GM19238 (cell line): Measurements from ENCODE around the gene NDUFA5.
A peak's percentile ranks its signal among the peaks of the same experiment; 100 is the strongest.

Experiments used
- DNase-seq: peaks from one replicate; pipeline ENCODE4 v3.0.0; 2011; ENCODE audit warnings: low spot score; ENCODE audit not compliant: insufficient read length

The NDUFA5 gene

GRCh38 chr7:123557398-123558288, at the start of gene NDUFA5:
TSS of gene NDUFA5 (minus strand) at chr7:123557818. CDS start at chr7:123557795, 23 bp downstream.
- DNase-seq = peak; percentile 57

DNA sequence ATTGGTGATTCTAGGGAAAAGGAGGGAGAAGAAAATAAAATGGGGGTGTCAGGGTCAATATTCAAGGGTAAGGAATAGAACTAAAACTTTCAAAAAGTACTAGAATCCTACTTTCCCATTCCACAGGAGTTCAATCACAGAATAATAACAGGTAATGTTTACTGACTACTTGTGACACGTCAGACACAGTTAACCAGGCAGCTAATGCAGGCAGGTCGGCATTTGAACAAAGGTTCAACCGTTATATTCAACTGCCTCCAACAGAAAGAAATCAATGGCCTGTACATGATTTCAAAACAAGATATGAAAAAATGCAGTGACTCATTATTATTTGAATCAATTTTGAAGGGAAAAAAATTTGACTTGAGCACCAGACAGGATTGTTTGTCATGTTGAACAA, 47.1 kb upstream of the NDUFA5 start:
- DNase-seq = no peak

GRCh38 chr7:123602648-123603047, 45.0 kb upstream of the NDUFA5 start:
- no peak for DNase-seq

- DNase-seq = no peak
Observed at GRCh38 chr7:123601530-123601929, 43.9 kb upstream of the NDUFA5 start, which contains the start of gene ASB15. TSS of gene ASB15 (plus strand) at chr7:123601821. CDS start at chr7:123614503, 12,682 bp downstream.

GRCh38 chr7:123600876-123601275, 43.3 kb upstream of the NDUFA5 start:
- DNase-seq = no peak

GRCh38 chr7:123599766-123600165, 42.1 kb upstream of the NDUFA5 start:
- no peak for DNase-seq

- DNase-seq = no peak
Observed at GRCh38 chr7:123598657-123599056, 41.0 kb upstream of the NDUFA5 start.

- no peak for DNase-seq
Observed at GRCh38 chr7:123594813-123595241, 37.2 kb upstream of the NDUFA5 start.

GRCh38 chr7:123588376-123588775, 30.8 kb upstream of the NDUFA5 start:
- no peak for DNase-seq

DNA sequence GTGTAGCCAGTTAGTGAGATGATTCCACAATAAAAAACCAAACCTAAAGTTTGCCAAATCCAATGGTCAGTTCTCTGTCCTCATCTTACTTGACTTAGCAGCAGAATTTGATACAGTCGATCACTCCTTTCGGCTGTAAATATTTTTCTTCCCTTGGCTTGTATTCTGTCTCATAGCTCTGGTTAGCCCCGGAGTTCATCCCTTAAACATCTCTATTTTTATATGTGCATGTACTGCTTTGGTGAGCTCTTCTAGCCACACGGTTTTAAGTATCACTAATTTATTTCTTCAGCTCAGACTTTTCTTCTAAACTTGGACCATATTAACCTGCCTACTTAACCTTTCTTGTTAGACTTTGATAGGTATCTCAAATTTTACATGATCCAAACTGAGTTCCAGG, 26.2 kb upstream of the NDUFA5 start:
- no peak for DNase-seq

DNA sequence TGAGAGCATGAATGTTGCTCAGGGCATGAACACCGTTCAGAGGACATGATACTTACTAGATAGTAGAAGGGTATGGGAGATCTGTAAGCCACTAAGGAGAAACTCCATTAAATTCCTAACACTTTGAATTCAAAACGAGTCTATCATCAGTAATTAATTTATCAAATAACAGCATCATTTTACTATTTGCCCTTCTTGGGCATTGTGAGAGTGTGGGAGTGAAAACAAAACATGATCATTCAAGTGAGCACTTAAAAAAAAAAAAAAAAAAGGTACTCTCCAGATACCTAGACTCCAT, 23.5 kb upstream of the NDUFA5 start:
- no peak for DNase-seq

DNA sequence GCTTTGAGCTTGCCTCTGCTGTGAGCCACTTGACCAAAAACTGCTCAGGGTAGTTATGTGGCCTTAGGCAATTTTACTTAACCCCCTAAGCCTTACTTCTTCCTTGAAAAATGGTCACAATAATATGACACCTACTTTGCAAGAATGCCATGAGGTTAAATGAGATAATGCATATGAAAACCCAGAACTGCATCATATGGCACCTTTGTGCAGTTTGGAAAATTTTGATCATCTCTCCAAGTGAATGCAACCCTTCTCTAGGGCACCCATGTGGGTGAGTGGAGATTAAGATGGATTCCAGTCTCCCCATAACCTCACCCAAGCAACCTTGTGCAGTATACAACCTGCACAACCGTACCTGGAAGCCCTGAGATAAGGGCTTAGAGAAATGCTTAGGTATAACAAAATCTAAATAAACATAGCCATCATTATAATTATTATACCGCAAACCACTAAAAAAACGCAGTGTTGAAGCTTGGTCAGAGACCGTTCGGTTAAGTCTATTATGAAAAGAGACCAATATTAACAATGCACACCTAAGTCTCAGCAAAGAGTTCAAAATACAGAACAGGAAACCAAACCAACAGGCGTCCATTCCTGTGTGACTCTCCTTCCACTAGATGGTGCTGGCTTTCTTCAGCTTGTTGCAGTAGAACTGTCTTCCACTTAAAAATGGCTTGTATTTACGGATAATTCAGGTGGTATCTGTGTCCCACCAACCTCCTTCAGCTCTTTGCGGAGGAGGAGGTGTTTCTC, 23.0 kb upstream of the NDUFA5 start:
- DNase-seq = no peak

DNA sequence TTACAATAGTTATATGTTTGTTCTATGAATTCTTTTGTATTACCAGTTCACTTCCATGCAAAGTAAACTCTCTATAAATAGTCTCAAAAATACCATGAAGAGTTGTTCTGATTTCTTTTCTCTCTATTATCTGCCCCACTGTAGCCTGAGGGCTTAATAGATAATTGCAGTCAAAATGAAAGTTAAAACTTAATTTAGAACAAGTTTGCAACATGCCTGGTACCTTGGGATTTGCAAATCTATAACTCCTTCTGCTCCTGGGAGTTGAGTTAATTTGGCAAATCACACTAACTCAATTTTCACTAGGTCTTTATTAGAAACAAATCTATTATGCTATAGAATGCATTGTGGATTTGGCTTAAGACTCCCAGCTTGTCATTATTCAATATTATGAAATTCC, 21.8 kb upstream of the NDUFA5 start:
- no peak for DNase-seq

DNA sequence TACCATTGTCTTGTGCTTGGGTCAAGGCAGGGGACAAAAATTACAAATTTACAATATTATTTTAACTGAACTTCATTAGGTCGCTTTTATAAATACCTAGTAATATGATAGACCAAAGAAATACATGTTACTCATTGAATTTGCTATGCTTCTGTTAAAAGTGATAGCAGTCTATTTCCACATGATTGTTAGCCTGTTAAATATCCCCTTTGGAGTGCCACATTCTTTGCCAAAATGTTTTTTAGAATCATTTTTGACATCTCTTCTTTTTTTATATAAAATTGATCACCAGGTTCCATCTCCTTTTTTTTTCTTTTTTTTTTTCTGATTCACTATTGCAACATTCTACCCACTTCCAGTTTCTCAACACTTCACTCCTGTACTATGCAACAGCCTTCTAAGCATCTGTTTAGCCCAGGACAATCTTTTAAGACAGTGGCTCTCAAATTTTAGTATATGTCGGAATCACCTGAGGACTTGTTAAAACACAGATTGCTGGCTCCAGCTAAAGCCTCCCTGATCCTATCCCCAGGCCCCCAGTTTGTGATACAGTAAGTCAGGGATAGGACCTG, 16.4 kb upstream of the NDUFA5 start:
- DNase-seq = no peak

DNA sequence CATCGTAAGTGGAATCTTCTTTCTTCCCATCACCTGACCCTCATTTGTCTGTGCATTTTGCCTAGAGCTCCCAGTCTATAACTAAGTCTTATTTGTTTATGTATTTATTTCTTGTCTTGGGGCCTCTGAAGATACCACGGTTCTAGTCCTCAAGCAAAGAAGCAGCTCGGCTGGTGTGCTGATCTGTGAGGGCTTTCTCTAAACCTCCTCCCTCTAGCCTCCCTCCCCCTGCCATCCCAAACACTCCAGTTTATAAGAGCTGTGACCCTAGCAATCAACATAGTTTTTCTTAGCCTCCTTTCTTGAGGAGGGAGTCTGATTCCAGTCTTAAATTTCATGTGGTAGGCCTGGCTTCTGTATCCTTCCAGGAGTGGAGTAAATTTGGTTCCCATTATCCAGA, 15.7 kb upstream of the NDUFA5 start:
- no peak for DNase-seq

DNA sequence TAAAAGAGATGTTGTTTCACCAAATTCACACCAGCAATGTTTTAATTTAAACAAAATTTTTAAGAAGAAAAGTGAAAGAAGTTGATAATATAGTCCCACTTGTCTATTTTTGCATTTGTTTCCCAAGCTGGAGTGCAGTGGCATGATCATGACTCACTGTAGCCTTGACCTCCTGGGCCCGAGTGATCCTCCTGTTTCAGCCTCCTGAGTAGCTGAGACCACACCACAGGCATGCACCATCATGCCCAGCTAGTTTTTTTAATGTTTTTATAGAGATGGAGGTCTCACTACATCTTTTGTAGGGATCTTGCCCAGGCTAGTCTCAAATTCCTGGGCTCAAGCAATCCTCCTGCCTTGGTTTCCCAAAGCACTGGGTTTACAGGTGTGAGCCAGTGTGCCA, 14.1 kb upstream of the NDUFA5 start:
- no peak for DNase-seq

DNA sequence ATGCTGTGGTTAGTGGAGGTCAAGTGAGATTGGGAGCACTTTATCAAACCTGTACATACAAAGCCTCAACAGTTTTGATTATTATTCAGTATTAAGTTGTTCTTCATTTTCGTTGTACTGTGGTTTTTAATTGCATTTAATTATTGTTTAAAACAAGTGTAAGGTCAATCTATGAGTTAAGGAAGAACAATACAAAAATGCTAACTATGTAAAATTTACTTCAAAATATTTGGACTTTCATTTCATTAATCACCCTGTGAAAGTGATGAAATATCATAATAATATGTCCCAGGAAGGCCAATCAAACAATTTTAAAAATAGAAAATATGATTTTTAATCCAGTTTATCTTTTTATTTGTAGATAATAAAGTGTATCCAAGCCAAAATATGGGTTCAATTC, 13.6 kb upstream of the NDUFA5 start:
- no peak for DNase-seq

DNA sequence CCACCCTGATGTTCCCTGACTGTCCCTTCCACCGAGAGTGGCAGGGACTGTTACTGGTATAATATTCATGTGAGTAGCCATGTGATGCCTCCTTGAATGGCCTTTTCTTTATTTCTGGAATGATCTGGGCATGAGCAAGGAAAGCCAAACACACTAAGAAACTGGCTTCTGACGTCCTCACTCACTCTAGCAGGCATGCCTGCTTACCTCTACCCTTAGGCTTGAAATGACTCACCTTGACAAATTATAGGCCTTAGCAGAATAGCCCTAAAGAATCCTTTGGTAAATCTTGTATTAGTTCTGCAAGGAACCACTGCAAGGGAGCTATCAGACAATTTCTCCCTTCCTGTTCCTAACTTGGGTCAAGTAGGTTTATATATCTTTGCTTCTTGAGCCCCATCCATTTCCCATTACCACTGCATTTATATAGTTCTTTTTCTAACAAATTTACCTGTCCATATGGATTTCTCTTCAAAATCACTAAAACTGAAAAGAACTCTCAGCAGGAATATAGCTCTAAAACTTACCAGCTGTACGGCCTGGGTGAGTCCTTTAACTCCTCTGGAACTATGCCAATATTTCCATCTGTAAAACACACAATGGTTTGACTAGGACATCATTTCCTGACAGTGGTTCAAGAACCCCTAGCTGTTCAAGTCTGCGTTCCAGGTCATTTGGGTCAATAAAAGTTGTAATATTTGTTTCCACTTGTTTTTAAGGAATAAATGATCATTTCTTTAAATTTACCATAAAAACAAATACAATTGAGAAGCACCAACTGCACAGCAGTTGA, 13.0 kb upstream of the NDUFA5 start:
- no peak for DNase-seq

GRCh38 chr7:123569352-123570010, 11.9 kb upstream of the NDUFA5 start:
- DNase-seq = no peak

DNA sequence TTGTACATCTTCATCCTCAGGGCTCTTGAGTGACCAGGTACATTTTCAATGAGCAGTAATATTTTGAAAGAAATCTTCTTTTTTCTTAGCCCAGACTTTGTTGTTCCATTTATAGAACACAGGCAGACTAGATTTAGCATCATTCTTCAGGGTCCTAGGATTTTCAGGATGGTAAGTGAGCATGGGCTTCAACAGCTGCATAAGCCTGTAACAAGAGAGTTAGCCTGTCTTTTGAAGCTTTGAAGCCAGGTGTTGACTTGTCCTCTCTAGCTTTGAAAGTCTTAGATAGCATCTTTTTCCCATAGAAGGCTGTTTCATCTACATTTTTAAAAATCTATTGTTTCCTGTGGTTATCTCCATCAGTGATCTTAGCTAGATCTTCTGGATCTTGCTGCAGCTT, 4.5 kb upstream of the NDUFA5 start:
- DNase-seq = no peak

GRCh38 chr7:123558289-123558874, 764 bp upstream of the NDUFA5 start:
- DNase-seq = no peak
